Skeletal muscle satellite cell (primary cell): ENCODE results near the gene NOD2.

ENCODE experiments used
- H3K27me3 ChIP-seq: 2 replicates; pipeline ENCODE4 v1.7.0; 2013; ENCODE audit warnings: low read length; ENCODE audit not compliant: control insufficient read depth, insufficient read depth
- H3K36me3 ChIP-seq: 2 replicates; pipeline ENCODE4 v1.7.0; 2013; ENCODE audit warnings: mild to moderate bottlenecking, control low read depth, low read length; ENCODE audit not compliant: insufficient read depth
- H3K4me1 ChIP-seq: 2 replicates; pipeline ENCODE4 v1.7.0; 2013; ENCODE audit warnings: low read length; ENCODE audit not compliant: control insufficient read depth, insufficient read depth
- H3K4me2 ChIP-seq: 2 replicates; pipeline ENCODE4 v1.7.0; 2013; ENCODE audit warnings: mild to moderate bottlenecking, low read length
- H3K4me3 ChIP-seq: 2 replicates; pipeline ENCODE4 v1.7.0; 2013; ENCODE audit warnings: low read length
- H3K9ac ChIP-seq: 2 replicates; pipeline ENCODE4 v1.7.0; 2013; ENCODE audit warnings: mild to moderate bottlenecking, low read depth, low read length, moderate library complexity
- H3K9me3 ChIP-seq: replicated peaks from 2 replicates; pipeline ENCODE4 v1.7.0; 2013; ENCODE audit warnings: mild to moderate bottlenecking, control low read depth, low read length

Gene NOD2

DNA sequence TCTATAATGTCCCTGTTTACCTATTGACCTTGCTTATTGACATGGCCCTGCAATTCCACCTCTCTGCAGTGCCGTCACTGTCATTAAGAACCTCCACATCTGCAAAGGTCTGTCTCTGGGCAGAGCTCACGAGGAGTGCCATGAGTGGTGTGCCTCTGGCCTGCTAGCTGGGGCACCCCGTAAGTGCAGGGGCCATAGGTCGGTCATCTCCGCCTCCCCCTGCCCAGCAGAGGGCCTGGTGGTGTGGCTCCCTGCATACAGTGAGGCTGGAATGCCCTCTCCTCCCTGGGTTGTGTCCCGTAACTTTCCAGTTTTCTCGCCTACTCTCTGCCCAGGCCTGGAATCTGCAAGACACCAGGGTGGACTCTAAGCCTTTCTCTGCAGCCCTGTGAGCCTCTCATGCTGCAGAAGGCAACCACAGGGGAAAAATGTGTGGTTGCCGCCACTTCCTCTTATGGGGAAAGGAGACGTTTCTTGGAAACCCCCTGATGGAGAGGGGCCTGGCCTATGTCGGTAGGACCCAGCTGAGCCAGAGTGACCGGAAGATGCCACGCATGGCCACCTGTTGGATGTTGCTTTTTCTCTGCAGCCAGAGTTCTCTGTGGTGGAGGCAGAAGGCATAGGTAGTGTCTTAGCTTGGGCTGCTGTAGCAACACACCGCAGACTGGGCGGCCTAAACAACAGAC lies 9.6 kb upstream of the NOD2 start:
- H3K4me2 ChIP-seq = no peak overlapping the region
- H3K4me1 ChIP-seq = no peaks in the 10 kb centered on the region
- no peak overlapping the region for H3K4me3 ChIP-seq
- H3K9me3 ChIP-seq = no peaks in the 10 kb centered on the region
- H3K9ac ChIP-seq = no peak overlapping the region
- H3K27me3 ChIP-seq = no peaks in the 10 kb centered on the region
- no peaks in the 10 kb centered on the region for H3K36me3 ChIP-seq

DNA sequence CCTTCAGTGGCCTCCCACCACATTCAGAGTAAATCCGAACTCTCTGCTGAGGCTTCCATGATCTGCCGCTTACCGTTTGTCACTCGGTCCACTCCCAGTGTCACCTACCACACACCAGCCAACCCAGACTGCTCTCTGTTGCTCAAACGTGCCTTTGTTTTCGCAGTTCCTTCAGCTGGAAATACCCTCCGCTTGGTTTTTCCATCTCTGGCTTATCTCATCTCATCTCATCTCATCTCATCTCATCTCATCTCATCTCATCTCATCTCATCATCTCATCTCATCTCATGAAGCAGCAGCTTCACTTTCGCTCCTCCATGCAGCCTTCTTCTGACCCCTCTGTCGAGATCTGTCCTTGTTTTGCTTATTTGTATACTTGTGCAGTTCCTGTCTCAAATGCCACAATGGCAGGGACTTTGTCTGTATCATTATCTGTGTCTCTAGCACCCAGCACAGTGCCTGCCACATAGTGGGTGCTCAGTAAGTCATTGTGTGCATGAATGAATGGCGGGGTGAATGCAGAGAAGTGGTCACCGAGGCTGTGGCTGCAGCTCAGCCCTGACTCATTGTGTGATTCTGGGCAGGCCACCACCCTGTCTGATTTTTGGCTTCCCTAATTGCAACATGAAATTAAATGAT lies 8.5 kb upstream of the NOD2 start:
- H3K36me3 ChIP-seq = no peaks in the 10 kb centered on the region
- H3K9me3 ChIP-seq = no peaks in the 10 kb centered on the region
- no peak overlapping the region for H3K9ac ChIP-seq
- no peak overlapping the region for H3K4me3 ChIP-seq
- no peak overlapping the region for H3K4me2 ChIP-seq
- H3K4me1 ChIP-seq = no peaks in the 10 kb centered on the region
- no peaks in the 10 kb centered on the region for H3K27me3 ChIP-seq

DNA sequence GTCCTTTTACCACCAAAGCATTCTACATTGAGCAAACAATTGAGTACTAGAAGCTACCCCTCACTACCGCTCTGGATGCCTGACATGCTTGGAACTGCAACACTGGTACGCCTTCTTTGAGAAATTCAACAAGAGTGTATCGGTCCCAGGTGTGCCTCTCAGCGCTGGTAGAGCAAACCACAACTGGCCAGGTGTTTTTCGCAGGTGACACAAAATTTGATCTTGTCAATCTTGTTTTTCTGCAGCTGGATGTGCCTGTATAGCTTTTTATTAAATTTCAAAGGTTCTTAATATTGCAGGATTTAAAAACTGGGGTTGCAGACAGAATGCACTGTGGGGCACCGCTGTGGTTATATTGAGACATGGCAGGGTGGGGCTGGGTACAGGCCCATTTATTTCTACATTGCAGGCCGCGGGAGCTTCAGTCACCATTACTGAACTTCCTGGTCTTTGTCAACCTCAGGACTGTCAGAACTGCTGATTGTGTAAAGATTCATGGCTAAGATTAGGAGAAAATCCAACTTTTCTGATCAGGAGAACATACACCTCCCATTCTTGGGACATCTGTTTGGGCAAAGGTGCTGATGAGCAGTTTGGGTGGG lies 7.8 kb upstream of the NOD2 start:
- H3K27me3 ChIP-seq = no peaks in the 10 kb centered on the region
- H3K9ac ChIP-seq = no peak overlapping the region
- H3K36me3 ChIP-seq = no peaks in the 10 kb centered on the region
- H3K4me1 ChIP-seq = no peaks in the 10 kb centered on the region
- no peak overlapping the region for H3K4me2 ChIP-seq
- no peaks in the 10 kb centered on the region for H3K9me3 ChIP-seq
- no peak overlapping the region for H3K4me3 ChIP-seq

DNA sequence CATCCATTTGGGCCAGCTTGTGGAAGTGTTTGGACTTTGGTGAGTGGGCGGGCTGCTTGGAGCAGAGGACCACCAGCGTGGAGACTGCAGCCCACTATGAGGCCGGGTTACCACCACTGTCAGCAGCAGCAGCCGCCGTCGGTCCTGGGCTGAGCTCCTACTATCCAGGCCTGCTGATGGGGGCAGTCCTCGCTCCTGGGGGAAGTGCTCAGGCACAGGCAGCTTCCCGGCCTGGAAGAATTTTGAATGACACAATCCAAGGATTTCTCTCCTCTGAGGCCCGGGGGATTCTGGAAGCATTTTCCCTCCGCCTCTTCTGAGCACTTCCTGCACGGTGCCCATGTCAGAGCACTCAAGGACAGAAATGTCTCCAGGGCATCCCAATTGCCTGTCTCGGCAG lies 5.3 kb upstream of the NOD2 start:
- Histone ChIP-seq H3K9ac (no peak overlapping the region), H3K4me3 (no peak overlapping the region), H3K27me3 (peaks cover 3% of the 10 kb centered on the region), H3K4me2 (no peak overlapping the region), H3K9me3 (no peaks in the 10 kb centered on the region), H3K4me1 (no peaks in the 10 kb centered on the region), H3K36me3 (no peaks in the 10 kb centered on the region)

DNA sequence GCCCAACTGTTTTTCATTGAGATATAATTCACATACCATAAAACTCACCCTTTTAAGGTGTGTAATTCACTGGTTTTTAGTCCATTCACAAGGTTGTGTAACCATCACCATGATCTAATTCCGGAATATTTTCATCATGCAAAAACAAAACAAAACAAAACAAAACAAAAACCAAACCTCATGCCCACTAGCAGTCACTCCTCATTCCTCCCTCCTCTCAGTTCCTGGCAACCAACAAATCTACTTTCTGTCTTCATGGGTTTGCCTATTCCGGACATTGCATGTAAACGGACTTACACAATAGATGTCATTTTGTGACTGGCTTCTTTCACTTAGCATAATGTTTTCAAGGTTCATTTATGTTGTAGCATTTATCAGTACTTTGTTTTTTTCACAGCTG lies 4.5 kb upstream of the NOD2 start:
- H3K4me1 ChIP-seq = no peaks in the 10 kb centered on the region

DNA sequence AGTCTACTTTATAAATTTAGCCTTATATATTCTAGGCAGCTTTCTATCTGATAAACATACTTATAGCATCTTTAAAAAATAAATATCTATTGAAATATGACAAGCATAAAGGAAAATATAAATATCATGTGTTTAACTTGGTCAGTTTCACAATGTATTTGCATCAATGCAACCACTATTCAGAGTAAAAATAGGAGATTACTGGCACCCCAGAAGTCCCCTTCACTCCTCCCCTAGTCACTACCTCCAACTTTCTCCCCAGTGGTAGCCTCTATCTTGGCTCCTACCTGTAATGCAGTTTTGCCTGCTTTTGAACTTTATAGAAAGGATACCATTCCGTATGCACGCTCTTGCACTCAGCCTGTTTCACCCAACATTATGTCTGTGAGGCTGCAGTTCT lies 3.2 kb upstream of the NOD2 start:
- Histone ChIP-seq H3K9ac (no peak overlapping the region), H3K27me3 (peaks cover 3% of the 10 kb centered on the region), H3K4me2 (no peak overlapping the region), H3K4me1 (no peaks in the 10 kb centered on the region), H3K36me3 (no peaks in the 10 kb centered on the region), H3K9me3 (no peaks in the 10 kb centered on the region), H3K4me3 (no peak overlapping the region)

More for the DNA sequence above, 4.5 kb upstream of the NOD2 start:
- Histone ChIP-seq H3K36me3 (no peaks in the 10 kb centered on the region), H3K9me3 (no peaks in the 10 kb centered on the region), H3K9ac (no peak overlapping the region), H3K4me2 (no peak overlapping the region), H3K4me3 (no peak overlapping the region), H3K27me3 (peaks cover 3% of the 10 kb centered on the region)

DNA sequence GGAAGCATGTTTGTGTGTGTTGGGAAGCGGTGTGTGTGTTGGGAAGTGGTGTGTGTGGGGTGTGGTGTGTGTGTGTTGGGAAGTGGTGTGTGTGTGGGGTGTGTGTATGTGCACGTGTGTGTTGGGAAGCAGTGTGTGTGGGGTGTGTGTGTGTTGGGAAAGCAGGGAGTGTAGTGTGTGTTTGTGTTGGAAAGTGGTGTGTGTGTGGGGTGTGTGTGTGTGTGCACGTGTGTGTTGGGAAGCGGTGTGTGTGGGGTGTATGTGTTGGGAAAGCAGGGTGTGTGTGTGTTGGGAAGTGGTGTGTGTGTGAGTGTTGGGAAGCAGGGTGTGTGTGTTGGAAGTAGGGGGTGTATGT lies 785 bp upstream of the NOD2 start:
- H3K9ac ChIP-seq = no peak overlapping the region

DNA sequence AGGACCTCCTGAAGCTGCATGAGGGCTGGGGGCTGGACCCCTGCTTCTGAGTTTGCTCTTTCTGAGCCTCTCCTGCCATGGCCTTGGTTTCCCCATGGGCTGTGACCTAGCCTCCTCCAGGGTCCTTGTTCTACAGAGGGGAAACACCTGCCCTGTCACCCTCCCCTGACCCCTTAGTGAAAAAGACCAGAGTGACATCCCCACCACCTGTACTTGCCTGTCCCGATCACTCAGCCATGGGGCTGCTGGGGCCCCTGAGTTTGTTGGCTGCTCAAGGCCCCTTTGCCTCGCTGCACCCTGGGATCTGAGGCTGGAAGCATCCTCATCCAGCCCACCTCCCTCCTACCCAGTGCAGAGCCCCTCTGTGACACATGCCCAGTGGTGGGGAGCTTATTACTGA lies 800 bp downstream of the NOD2 start:
- no peak overlapping the region for H3K9ac ChIP-seq
- H3K4me2 ChIP-seq = no peak overlapping the region
- no peaks in the 10 kb centered on the region for H3K9me3 ChIP-seq
- no peak overlapping the region for H3K4me3 ChIP-seq
- H3K27me3 ChIP-seq = peaks cover 3% of the 10 kb centered on the region
- peaks cover 18% of the 10 kb centered on the region for H3K4me1 ChIP-seq
- H3K36me3 ChIP-seq = no peaks in the 10 kb centered on the region

More for the DNA sequence above, 785 bp upstream of the NOD2 start:
- H3K4me2 ChIP-seq = no peak overlapping the region
- H3K27me3 ChIP-seq = peaks cover 3% of the 10 kb centered on the region
- no peaks in the 10 kb centered on the region for H3K9me3 ChIP-seq
- no peaks in the 10 kb centered on the region for H3K36me3 ChIP-seq
- peaks cover 10% of the 10 kb centered on the region for H3K4me1 ChIP-seq
- no peak overlapping the region for H3K4me3 ChIP-seq

DNA sequence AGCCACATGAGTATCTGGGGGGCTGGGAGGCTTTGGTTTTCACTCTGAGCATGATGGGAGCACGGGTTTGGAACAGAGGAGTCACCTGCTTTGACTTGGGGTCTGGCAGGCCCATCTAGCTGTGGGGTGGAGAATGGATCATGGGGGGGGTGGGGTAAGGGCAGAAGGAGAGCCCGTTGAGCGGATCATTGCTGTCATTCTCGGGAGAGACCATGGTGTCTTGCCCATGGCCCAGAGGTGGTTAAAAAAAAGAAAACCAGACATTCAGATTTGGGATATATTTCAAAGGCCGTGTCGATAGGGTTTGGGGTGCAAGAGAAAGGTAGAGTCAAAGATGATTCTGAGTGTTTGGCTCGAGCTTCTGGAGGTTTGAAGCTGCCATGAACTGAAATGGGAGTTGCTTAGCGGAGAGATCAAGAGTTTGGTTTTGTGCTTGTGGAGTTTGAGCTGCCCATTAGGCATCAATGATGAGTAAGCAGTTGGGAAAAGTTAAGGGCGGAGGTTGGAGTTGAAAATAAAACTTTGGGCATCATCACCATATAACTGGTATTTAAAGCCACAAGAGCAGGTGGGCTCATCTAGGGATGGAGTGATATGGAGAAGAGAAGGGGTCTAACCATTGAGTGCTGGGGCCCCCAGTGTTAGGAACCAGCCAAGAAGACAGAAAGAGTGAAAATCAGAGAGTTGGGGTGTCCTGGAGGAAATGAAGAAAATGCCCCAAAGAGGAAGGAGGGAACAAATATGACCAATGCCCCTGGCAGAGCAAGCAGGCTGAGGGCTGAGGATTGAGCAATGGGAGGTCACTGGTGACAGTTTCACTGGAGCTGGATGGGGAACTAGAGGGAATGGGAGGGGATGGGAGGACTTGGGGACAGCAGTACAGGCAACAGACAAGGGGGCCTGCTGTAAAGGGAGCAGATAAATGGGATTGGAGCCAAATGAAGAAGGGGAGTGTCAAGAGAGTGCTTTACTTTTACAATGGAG lies 1.9 kb downstream of the NOD2 start:
- no peak overlapping the region for H3K4me2 ChIP-seq
- H3K4me3 ChIP-seq = no peak overlapping the region
- no peak overlapping the region for H3K9ac ChIP-seq
- H3K9me3 ChIP-seq = no peaks in the 10 kb centered on the region
- peaks cover 18% of the 10 kb centered on the region for H3K4me1 ChIP-seq
- H3K36me3 ChIP-seq = no peaks in the 10 kb centered on the region
- peaks cover 3% of the 10 kb centered on the region for H3K27me3 ChIP-seq

DNA sequence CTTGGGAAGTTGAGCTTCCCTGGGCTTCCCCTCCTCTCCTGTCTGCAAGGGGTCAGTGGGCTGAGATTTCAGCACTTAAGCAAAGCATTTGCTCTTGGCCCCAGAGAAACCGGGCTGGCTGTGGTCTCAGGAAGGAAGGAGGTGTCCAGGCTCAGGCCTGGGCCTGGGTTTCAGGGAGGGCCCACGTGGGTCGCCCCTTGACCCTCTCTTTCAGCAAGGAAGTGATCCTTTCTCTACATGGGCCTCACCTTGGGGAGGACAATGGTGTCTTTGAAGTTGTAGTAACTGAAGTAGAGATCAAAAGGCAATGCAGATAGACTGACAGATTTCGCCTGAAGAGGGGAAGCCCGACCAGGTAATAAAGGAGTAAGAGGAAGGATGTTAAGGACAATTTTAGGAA lies 2.7 kb downstream of the NOD2 start:
- Histone ChIP-seq H3K9ac (no peak overlapping the region), H3K4me3 (no peak overlapping the region), H3K36me3 (no peaks in the 10 kb centered on the region), H3K4me2 (no peak overlapping the region), H3K9me3 (no peaks in the 10 kb centered on the region), H3K4me1 (peaks cover 18% of the 10 kb centered on the region), H3K27me3 (no peaks in the 10 kb centered on the region)
